ENCODE results near the gene CENPS. TPM values are rescaled to one million over a fixed set of nuclear protein-coding genes. Genes with fewer than 3 reads are reported as not detected.

CENPS gene
- total and polyA plus RNA-seq, 9 of the 15 experiments (the other 6 are each of a cell fraction or from before 2014, with no cell fraction given), result 10.2 to 36.0 (median 26.0) TPM

DNA sequence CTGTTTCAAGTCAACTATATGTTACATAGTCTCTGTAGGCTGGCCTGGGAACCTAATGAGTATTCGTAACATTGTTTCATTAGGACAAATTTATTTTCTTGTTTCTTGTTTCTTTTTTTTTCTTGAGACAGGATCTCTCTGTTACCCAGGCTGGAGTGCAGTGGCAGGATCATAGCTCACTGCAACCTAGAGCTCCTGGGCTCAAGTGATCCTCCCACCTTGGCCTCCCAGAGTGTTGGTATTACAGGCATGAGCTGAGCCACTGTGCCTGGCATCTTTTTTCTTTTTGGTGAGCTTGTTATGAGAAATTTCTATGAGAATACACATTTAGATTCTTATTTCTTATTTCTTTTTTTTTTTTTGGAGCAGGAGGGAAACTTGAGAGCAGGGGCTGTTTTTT, 6.8 kb downstream of the CENPS start:
- no peak overlapping the region for H3K4me3 ChIP-seq
- H3K9me1 ChIP-seq (ENCODE audit: control insufficient read depth, insufficient read depth, low read length), result no peaks in the 10 kb centered on the region
- no peak overlapping the region for H3K4me2 ChIP-seq (ENCODE audit: insufficient read depth, low read length)
- no peaks in the 10 kb centered on the region for H3K9me3 ChIP-seq (replicated peaks; ENCODE audit: control insufficient read depth, insufficient read depth, low read depth, low read length)
- H3K27me3 ChIP-seq (ENCODE audit: control insufficient read depth in 2 of 2, insufficient read depth in 2 of 2, low read length in 2 of 2), result no peaks in the 10 kb centered on the region
- FAIRE-seq (no peak), DNase-seq (ENCODE audit: extremely low read depth in 1 of 4, low spot score in 3 of 4) (no peak), ATAC-seq (no peak)
- intact Hi-C loops (cut with micrococcal nuclease), result no loop called here
- 75% methylated on average over 1 of the region's 1 CpG for whole genome bisulfite sequencing (ENCODE audit: insufficient coverage, low coverage, missing lambda C conversion rate)
- no peak overlapping the region for H2AFZ ChIP-seq (ENCODE audit: low read depth, low read length)
- POLR2A ChIA-PET, result interaction anchor here (1.0 to 1.5 kb wide), 3 partner anchors 35 to 62 kb away, joined by 3 to 4 read pairs (median 3); partner anchors contain the start of gene DFFA
- TF ChIP-seq EP400 (IDR thresholded peaks at IDR 0.05), result no peak
- TF ChIP-seq, protein P1, sequence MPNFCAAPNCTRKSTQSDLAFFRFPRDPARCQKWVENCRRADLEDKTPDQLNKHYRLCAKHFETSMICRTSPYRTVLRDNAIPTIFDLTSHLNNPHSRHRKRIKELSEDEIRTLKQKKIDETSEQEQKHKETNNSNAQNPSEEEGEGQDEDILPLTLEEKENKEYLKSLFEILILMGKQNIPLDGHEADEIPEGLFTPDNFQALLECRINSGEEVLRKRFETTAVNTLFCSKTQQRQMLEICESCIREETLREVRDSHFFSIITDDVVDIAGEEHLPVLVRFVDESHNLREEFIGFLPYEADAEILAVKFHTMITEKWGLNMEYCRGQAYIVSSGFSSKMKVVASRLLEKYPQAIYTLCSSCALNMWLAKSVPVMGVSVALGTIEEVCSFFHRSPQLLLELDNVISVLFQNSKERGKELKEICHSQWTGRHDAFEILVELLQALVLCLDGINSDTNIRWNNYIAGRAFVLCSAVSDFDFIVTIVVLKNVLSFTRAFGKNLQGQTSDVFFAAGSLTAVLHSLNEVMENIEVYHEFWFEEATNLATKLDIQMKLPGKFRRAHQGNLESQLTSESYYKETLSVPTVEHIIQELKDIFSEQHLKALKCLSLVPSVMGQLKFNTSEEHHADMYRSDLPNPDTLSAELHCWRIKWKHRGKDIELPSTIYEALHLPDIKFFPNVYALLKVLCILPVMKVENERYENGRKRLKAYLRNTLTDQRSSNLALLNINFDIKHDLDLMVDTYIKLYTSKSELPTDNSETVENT (CRISPR knock-in tag; IDR thresholded peaks at IDR 0.05), result no peak
- H3K4me1 ChIP-seq (replicated peaks in 1 of 2; ENCODE audit: control insufficient read depth in 2 of 2, insufficient read depth in 2 of 2, low read length in 2 of 2), result no peaks in the 10 kb centered on the region
- no peaks in the 10 kb centered on the region for H4K20me1 ChIP-seq (replicated peaks; ENCODE audit: control insufficient read depth, insufficient read depth, low read length)
- H3K27ac ChIP-seq (ENCODE audit: extremely low read depth, low read depth, low read length), result no peak overlapping the region
- no TSS peak for BruUV-seq (replicated peaks)
- CTCF ChIA-PET (ENCODE audit: low intra/inter-chr PET ratio), result no interaction called here
- H3K36me3 ChIP-seq (ENCODE audit: control insufficient read depth, insufficient read depth, low read length), result no peaks in the 10 kb centered on the region
- H3K9ac ChIP-seq (ENCODE audit: insufficient read depth in 1 of 2, low read depth in 2 of 2, low read length in 2 of 2), result no peak overlapping the region
- no peaks in the 10 kb centered on the region for H3K79me2 ChIP-seq (ENCODE audit: control insufficient read depth, insufficient read depth, low read length)
- in situ Hi-C loops (cut with MboI), result no loop called here

DNA sequence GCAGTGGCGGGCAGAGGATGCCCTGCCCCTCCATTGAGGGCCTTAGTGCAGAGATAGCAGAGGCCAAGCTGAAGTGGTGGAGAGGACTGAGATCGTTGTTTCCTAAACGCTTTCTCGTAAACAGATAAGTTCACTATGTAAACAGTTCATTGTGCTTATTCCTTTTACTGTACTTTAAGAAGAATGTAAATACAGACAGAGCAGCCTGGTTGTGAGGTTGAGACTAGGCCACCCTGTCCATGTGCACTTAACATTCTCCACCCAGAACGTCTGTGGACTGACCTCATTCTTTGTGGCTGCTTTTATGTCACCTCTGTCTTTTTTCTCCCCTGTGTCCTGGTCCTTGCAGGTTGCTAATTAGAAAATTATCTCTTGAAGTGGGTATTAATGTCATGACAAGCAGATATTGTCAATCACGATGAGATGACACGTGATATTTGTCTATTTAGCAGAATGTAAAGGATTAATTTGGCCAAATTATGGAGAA, 8.5 kb downstream of the CENPS start:
- Histone ChIP-seq H3K9me1 (ENCODE audit: control insufficient read depth, insufficient read depth, low read length) (no peaks in the 10 kb centered on the region), H3K27ac (ENCODE audit: extremely low read depth, low read depth, low read length) (no peak overlapping the region), H3K36me3 (ENCODE audit: control insufficient read depth, insufficient read depth, low read length) (no peaks in the 10 kb centered on the region), H3K9me3 (replicated peaks; ENCODE audit: control insufficient read depth, insufficient read depth, low read depth, low read length) (no peaks in the 10 kb centered on the region), H3K27me3 (ENCODE audit: control insufficient read depth in 2 of 2, insufficient read depth in 2 of 2, low read length in 2 of 2) (no peaks in the 10 kb centered on the region), H3K4me2 (ENCODE audit: insufficient read depth, low read length) (no peak overlapping the region), H3K4me3 (no peak overlapping the region), H3K4me1 (replicated peaks in 1 of 2; ENCODE audit: control insufficient read depth in 2 of 2, insufficient read depth in 2 of 2, low read length in 2 of 2) (no peaks in the 10 kb centered on the region), H3K79me2 (ENCODE audit: control insufficient read depth, insufficient read depth, low read length) (no peaks in the 10 kb centered on the region), H4K20me1 (replicated peaks; ENCODE audit: control insufficient read depth, insufficient read depth, low read length) (no peaks in the 10 kb centered on the region), H2AFZ (ENCODE audit: low read depth, low read length) (no peak overlapping the region), H3K9ac (ENCODE audit: insufficient read depth in 1 of 2, low read depth in 2 of 2, low read length in 2 of 2) (no peak overlapping the region)
- WGBS (ENCODE audit: insufficient coverage, low coverage, missing lambda C conversion rate), result 46% methylated on average over 7 of the region's 7 CpGs
- intact Hi-C loops (cut with micrococcal nuclease), result no loop called here
- DNase-seq (ENCODE audit: extremely low read depth in 1 of 4, low spot score in 3 of 4), result no peak
- in situ Hi-C loops (cut with MboI), result no loop called here
- no peak for FAIRE-seq
- ATAC-seq, result peak; percentile 41; the same call in 1 of the 3 replicates
- no TSS peak for BruUV-seq (replicated peaks)
- CTCF ChIA-PET (ENCODE audit: low intra/inter-chr PET ratio), result no interaction called here
- POLR2A ChIA-PET, result interaction anchor here (1.1 kb wide), 1 partner anchor 11 kb away, joined by 3 read pairs; the partner anchor contains the start of gene CORT
- TF ChIP-seq NFIC (IDR thresholded peaks at IDR 0.05) (peak; percentile 41), NR1H2 (CRISPR knock-in tag; IDR thresholded peaks at IDR 0.05) (no peak), CHD1 (IDR thresholded peaks at IDR 0.05; ENCODE audit: low read length) (no peak), ZNF79 (CRISPR knock-in tag; IDR thresholded peaks at IDR 0.05; ENCODE audit: low read depth) (no peak), SNIP1 (IDR thresholded peaks at IDR 0.05; ENCODE audit: low read depth) (no peak), MCM2 (IDR thresholded peaks at IDR 0.05; ENCODE audit: low read depth) (no peak), CBX3 (IDR thresholded peaks at IDR 0.05; ENCODE audit: borderline replicate concordance in 1 of 2, low read length in 2 of 2) (no peak), E2F3 (CRISPR knock-in tag; IDR thresholded peaks at IDR 0.05) (no peak), ZNF77 (CRISPR knock-in tag; IDR thresholded peaks at IDR 0.05) (no peak), KLF13 (tag; IDR thresholded peaks at IDR 0.05; ENCODE audit: borderline replicate concordance, low read depth) (no peak), SREBF2 (CRISPR knock-in tag; IDR thresholded peaks at IDR 0.05) (no peak), NCOA4 (IDR thresholded peaks at IDR 0.05; ENCODE audit: partially characterized antibody) (no peak), PHB (CRISPR knock-in tag; IDR thresholded peaks at IDR 0.05) (no peak), FOXP1 (CRISPR knock-in tag; IDR thresholded peaks at IDR 0.05) (no peak)

All from K562 (cell line).